ENCODE data around the gene SERPINA9.

The SERPINA9 gene

DNA sequence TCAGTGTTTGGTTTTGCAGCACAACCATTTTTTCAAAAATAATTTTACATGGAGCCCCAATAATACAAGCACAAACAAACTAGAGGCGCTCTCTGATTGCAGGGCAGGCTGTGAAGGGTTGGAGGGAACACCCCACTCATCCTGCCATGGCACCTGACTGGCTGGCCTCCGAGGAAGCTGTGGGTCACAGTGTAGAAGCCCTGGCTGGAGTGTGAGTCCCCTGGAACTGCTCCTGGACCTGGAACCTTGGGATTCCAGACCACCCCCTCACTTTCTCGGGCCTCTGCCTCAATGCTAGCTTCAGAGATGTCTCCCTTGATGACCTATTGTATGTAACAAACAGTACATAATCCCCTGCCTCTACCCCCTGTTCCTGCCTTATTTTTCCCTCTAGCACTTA is 48.1 kb upstream of the SERPINA9 start (continued):
- TF ChIP-seq, protein P1, sequence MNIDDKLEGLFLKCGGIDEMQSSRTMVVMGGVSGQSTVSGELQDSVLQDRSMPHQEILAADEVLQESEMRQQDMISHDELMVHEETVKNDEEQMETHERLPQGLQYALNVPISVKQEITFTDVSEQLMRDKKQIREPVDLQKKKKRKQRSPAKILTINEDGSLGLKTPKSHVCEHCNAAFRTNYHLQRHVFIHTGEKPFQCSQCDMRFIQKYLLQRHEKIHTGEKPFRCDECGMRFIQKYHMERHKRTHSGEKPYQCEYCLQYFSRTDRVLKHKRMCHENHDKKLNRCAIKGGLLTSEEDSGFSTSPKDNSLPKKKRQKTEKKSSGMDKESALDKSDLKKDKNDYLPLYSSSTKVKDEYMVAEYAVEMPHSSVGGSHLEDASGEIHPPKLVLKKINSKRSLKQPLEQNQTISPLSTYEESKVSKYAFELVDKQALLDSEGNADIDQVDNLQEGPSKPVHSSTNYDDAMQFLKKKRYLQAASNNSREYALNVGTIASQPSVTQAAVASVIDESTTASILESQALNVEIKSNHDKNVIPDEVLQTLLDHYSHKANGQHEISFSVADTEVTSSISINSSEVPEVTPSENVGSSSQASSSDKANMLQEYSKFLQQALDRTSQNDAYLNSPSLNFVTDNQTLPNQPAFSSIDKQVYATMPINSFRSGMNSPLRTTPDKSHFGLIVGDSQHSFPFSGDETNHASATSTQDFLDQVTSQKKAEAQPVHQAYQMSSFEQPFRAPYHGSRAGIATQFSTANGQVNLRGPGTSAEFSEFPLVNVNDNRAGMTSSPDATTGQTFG (tag by site-specific recombination; IDR thresholded peaks at IDR 0.05; ENCODE audit: borderline replicate concordance), result no peak
- TF ChIP-seq ZNF24 (tag by site-specific recombination; IDR thresholded peaks at IDR 0.05) (no peak), ZNF561 (tag by site-specific recombination; IDR thresholded peaks at IDR 0.05; ENCODE audit: borderline replicate concordance) (no peak), ZNF548 (tag by site-specific recombination; IDR thresholded peaks at IDR 0.05) (no peak), TRIM28 (IDR thresholded peaks at IDR 0.05; ENCODE audit: borderline replicate concordance, low read length) (no peak)

GRCh38 chr14:94523265-94523664 is 47.3 kb upstream of the SERPINA9 start:
- no peak overlapping the region for H3K27ac ChIP-seq (ENCODE audit: extremely low read depth, low read depth, low read length)
- no peak overlapping the region for H3K4me3 ChIP-seq (ENCODE audit: low read depth, low read length)
- TF ChIP-seq GLIS2 (tag by site-specific recombination; IDR thresholded peaks at IDR 0.05), result no peak
- TF ChIP-seq ZNF423 (tag by site-specific recombination; IDR thresholded peaks at IDR 0.05), result no peak
- no peak for TF ChIP-seq ZNF324 (tag by site-specific recombination; IDR thresholded peaks at IDR 0.05)
- TF ChIP-seq ZFP69B (tag by site-specific recombination; IDR thresholded peaks at IDR 0.05), result no peak
- no peak for TF ChIP-seq ZFHX2 (tag by site-specific recombination; conservative IDR thresholded peaks at IDR 0.05)
- no peaks in the 10 kb centered on the region for H3K4me1 ChIP-seq (ENCODE audit: control insufficient read depth, insufficient read depth, low read length)
- no peaks in the 10 kb centered on the region; a peak in 1 of 3 replicates for H3K36me3 ChIP-seq (ENCODE audit: control insufficient read depth in 2 of 2, insufficient read depth in 1 of 2, low read length in 2 of 2)
- CTCF ChIA-PET, result no interaction called here
- H3K9me3 ChIP-seq (ENCODE audit: control insufficient read depth, insufficient read depth, low read depth, low read length), result no peaks in the 10 kb centered on the region
- POLR2A ChIA-PET, result no interaction called here

DNA sequence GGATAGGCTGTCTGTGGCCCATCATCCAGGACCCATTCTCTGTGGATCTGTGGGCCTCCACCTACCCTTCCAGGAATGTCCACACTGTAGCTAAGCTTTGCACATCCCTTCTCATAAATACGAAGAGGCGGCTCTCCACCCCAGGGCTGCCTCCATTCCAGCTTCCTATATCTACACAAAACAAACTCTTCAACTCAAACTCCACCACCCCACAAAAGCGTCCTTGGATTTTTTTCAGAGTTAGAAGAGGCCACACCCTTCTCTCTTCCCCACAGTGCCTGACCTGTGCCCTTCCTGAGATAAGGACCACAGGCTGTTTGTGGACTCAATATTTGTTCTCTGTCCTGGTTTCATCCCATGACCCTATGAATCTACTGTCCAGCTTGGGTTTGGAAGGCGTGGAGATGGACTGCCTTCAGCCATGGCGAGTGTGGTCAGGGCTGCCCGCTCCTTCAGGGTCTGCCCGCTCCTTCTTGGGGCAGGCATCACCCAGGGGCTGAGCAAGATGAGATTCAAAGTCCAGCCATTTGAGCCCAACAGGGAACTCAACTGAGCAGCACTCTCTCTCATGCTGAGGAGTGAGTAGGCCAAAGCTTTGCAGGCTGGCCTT is 46.2 kb upstream of the SERPINA9 start:
- H3K27ac ChIP-seq (ENCODE audit: extremely low read depth, low read depth, low read length), result no peak overlapping the region
- CTCF ChIA-PET, result interaction anchor here (0.9 to 1.0 kb wide), 2 partner anchors 36 to 99 kb away, joined by 3 to 4 read pairs; no protein-coding TSS in a partner anchor
- POLR2A ChIA-PET, result no interaction called here

GRCh38 chr14:94521375-94522114 is 45.5 kb upstream of the SERPINA9 start:
- Histone ChIP-seq H3K36me3 (ENCODE audit: control insufficient read depth in 2 of 2, insufficient read depth in 1 of 2, low read length in 2 of 2) (no peaks in the 10 kb centered on the region; a peak in 1 of 3 replicates), H3K9me3 (ENCODE audit: control insufficient read depth, insufficient read depth, low read depth, low read length) (no peaks in the 10 kb centered on the region), H3K27ac (ENCODE audit: extremely low read depth, low read depth, low read length) (no peak overlapping the region), H3K4me3 (ENCODE audit: low read depth, low read length) (no peak overlapping the region), H3K4me1 (ENCODE audit: control insufficient read depth, insufficient read depth, low read length) (no peaks in the 10 kb centered on the region)
- POLR2A ChIA-PET, result no interaction called here
- CTCF ChIA-PET, result interaction anchor here (0.9 to 1.0 kb wide), 2 partner anchors 35 to 98 kb away, joined by 3 to 4 read pairs; no protein-coding TSS in a partner anchor
- TF ChIP-seq ZSCAN16 (tag by site-specific recombination; IDR thresholded peaks at IDR 0.05) (no peak), AEBP2 (tag by site-specific recombination; IDR thresholded peaks at IDR 0.05; ENCODE audit: borderline replicate concordance) (no peak), GLIS1 (tag by site-specific recombination; IDR thresholded peaks at IDR 0.05) (no peak), ZXDB (tag by site-specific recombination; IDR thresholded peaks at IDR 0.05) (no peak), ZBTB8A (tag by site-specific recombination; IDR thresholded peaks at IDR 0.05) (no peak), ZFP41 (tag by site-specific recombination; IDR thresholded peaks at IDR 0.05; ENCODE audit: borderline replicate concordance) (no peak), ZNF239 (tag by site-specific recombination; IDR thresholded peaks at IDR 0.05) (no peak), ZNF169 (tag by site-specific recombination; IDR thresholded peaks at IDR 0.05) (no peak), ZNF423 (tag by site-specific recombination; IDR thresholded peaks at IDR 0.05) (no peak), ZNF488 (tag by site-specific recombination; IDR thresholded peaks at IDR 0.05) (no peak), ZEB2 (tag by site-specific recombination; IDR thresholded peaks at IDR 0.05) (no peak), ZBTB10 (tag by site-specific recombination; IDR thresholded peaks at IDR 0.05) (no peak), ZNF211 (tag by site-specific recombination; IDR thresholded peaks at IDR 0.05; ENCODE audit: low read depth) (no peak)

More for the DNA sequence above, 46.2 kb upstream of the SERPINA9 start:
- Histone ChIP-seq H3K9me3 (ENCODE audit: control insufficient read depth, insufficient read depth, low read depth, low read length) (no peaks in the 10 kb centered on the region), H3K36me3 (ENCODE audit: control insufficient read depth in 2 of 2, insufficient read depth in 1 of 2, low read length in 2 of 2) (no peaks in the 10 kb centered on the region; a peak in 1 of 3 replicates), H3K4me3 (ENCODE audit: low read depth, low read length) (no peak overlapping the region), H3K4me1 (ENCODE audit: control insufficient read depth, insufficient read depth, low read length) (no peaks in the 10 kb centered on the region)
- TF ChIP-seq ZNF184 (tag by site-specific recombination; IDR thresholded peaks at IDR 0.05), result no peak
- TF ChIP-seq ZNF146 (tag by site-specific recombination; IDR thresholded peaks at IDR 0.05), result no peak
